GM21381 (cell line): ENCODE results near the gene CFAP107.

Experiments used
- ATAC-seq: cut with Tn5 transposase; IDR thresholded peaks from one replicate; pipeline ENCODE4 v1.9.1; 2021; ENCODE audit warnings: mild to moderate bottlenecking, moderate library complexity; ENCODE audit not compliant: unreplicated experiment

The CFAP107 gene

DNA sequence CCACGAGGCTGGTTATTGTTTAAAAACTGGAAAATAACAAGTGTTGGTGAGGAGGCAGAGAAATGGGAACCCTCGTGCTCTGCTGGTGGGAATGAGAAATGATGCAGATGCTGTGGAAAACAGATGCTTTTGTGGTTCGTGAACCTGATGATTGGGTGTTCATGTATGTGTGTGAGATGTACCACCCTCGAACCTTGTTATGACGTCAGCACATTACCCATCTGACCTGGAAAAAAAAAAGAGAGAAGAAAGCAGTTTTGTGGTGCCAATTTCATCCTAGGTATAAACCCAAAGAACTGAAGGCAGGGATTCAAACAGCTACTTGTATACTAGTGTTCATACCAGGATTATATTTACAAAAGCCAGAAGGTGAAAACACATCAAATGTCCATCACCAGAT lies 6.4 kb upstream of the CFAP107 start:
- ATAC-seq, result no peak

GRCh38 chr1:12741946-12742345 lies 4.1 kb upstream of the CFAP107 start:
- ATAC-seq, result no peak

- ATAC-seq, result no peak
Measured at GRCh38 chr1:12745126-12745991, 641 bp upstream of the CFAP107 start.

DNA sequence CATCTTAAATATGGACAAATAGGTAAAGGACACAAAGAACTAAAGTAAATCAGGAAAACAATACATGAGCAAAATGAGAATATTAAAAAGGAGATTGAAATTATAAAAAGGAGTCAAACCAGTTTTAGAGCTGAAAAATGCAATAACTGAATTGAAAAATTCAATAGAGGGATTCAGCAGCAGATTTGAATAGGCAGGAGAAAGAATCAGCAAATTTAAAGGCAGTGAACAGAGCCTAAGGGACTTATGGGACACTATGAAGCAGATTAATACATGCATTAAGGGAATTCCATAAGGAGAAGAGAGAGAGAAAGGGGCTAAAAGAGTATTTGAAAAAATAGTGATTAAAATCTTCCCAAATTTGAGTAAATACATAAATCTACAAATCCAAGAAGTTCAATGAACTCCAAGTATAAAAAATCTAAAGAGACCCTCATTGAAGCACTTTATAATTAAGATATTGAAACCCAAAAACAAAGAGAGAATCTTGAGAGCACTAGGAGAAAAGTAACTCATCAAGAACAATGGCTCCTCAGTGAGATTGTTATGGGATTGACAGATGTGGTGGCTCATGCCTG lies 2.9 kb downstream of the CFAP107 start:
- ATAC-seq, result no peak

DNA sequence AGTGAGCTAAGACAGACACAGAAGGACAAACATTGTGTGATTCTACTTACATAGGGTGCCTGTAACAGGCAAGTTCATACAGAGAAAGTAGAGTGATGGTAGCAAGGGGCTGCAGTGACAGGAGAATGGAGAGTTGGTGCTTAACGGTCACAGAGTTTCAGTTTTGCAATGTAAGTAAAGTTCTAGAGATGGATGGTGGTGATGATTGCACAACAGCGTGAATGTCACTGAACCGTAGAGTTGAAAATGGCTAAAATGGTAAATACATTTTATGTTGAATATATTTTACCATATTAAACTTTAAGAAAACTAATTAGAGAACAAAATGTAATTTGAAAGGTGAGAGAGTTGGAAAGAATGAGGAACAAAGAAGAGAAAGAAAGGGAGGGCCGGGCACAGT lies 8.7 kb downstream of the CFAP107 start:
- no peak for ATAC-seq

GRCh38 chr1:12756273-12756672 lies 10.3 kb downstream of the CFAP107 start:
- ATAC-seq, result no peak

- ATAC-seq, result no peak
Measured at GRCh38 chr1:12756768-12757413, 10.9 kb downstream of the CFAP107 start.

DNA sequence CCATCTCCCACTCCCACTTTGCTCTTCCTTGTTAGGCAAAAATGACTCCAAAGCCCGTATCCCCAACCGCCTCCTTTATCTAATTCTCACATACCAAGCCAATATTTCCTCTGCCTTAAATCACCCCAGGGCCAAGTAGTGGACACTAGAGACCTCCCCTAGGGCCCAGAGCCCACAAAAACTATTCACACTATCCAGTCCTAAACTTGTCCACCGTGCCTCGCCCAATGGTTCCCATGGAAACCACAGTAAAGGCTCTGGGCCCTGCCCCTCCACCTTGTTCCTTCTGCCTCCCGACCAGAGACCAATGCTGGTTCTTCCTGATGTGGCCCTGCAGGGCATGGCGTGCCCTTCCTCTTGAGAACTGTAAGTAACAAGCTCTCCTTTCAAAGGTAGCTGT lies 11.8 kb downstream of the CFAP107 start:
- no peak for ATAC-seq

GRCh38 chr1:12760256-12760795 lies 14.3 kb downstream of the CFAP107 start:
- no peak for ATAC-seq

- no peak for ATAC-seq
Measured at GRCh38 chr1:12761781-12762180, 15.8 kb downstream of the CFAP107 start.

- ATAC-seq, result no peak
Measured at GRCh38 chr1:12762766-12763165, 16.8 kb downstream of the CFAP107 start.

DNA sequence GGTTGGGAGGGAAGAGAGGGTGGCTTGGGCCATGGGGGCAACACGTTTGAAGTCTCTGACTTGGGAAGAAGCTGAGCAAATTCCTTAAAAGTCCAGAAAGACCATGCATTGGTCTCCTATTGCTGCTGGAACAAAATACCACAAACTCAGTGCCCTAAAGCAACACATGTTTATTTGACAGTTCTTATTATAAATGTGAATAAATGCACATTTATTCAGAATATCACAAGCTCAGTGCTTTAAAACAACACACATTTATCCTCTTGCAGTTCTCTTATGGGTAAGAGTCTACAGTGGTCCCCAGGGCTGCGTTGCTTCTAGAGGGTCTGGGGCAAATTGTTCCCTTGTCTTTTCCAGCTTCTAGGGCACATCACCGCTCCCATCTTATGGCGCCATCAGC lies 17.5 kb downstream of the CFAP107 start:
- no peak for ATAC-seq

DNA sequence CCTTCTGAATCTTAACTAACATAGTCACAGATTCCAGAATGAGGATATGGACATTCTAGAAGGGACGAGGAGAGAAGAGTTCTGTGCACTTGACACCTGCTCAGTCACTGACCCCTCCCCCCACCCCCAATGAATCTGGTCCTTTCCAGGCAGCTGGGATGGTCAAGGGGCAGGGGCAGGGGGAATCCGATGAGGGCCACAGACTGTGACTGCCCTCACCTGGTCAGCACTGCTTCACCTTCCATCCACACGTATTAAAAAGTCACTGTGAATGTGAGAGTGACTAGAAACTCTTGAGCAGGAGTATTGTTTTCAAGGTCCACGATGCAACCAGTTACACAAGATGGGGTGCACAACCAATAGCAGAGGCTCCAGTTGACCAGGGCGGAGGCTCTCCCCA lies 18.0 kb downstream of the CFAP107 start:
- ATAC-seq, result no peak

DNA sequence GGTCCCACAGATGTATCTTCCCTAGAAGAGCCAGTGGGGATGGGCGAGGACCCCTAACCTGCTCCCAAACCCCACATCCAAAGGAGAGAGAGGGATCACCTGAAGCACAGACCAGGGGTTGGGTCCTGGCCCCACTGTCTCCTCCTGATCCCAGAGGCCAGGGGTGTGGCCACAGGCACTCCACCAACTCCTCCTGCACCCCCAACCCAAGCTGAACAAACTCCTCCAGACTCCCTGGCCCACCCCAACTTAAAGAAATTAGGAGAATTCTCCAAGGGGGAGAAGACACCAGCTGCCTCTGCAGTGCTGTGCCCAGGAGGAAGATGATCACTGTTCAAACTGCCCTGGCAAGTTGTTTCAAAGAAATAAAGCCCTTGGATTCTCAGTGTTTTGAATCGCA lies 23.0 kb downstream of the CFAP107 start:
- no peak for ATAC-seq

DNA sequence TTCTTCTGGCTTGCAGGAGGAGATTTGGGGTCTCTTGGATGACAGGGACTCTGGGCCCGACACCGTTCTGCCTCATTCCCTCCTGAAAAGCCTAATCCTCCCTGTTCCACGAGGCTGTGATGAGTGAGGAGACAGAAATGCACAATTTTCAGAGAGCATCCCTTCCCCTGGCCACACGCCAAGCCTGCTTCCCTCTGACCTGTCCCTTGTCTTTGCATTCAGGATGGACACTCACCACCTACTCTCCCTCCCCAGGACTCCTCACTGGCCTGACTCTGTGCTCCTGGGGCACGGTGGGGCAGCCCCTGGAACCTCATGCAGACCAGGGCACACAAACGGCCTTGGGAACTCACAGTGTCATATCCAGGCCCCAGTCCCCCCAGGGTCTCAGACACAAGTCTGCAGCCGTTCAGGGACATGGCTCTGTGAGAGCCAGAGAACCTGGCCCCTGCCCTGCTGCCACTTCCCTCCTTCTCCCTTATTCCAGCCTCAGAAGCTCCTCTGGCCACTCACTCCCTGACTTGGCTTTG lies 24.0 kb downstream of the CFAP107 start:
- no peak for ATAC-seq

GRCh38 chr1:12770620-12771019 lies 24.6 kb downstream of the CFAP107 start:
- no peak for ATAC-seq

DNA sequence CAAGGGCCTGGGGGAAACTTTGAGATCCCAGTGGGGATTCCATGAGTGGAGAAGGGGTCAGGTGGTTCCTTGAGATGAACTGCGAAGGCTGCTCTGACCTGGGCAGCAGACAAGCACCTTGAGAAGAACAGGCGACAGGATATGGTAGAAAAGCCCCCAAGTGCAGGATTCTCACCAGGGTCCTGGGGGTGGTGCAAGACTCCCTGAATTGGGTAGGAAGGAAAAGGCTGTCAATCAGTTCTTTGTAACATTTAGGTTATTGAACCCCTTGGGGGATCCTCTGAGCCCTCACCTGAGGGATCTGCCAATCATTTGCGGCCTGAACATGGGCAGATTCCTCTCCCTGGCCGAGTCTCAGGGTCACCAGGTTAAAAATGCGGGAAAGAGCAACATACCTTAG lies 25.2 kb downstream of the CFAP107 start:
- no peak for ATAC-seq

GRCh38 chr1:12772520-12772919 lies 26.5 kb downstream of the CFAP107 start:
- no peak for ATAC-seq

- no peak for ATAC-seq
Measured at GRCh38 chr1:12773438-12773837, 27.4 kb downstream of the CFAP107 start, which contains the start of gene PRAMEF12. Gene PRAMEF12 (plus strand): TSS chr1:12773738. CDS start chr1:12774868, 1,130 bp downstream.

GRCh38 chr1:12774801-12775345 lies 28.9 kb downstream of the CFAP107 start:
- no peak for ATAC-seq

- no peak for ATAC-seq
Measured at GRCh38 chr1:12775443-12775842, 29.4 kb downstream of the CFAP107 start.
